T-cell (primary cell): Measurements from ENCODE around the gene PSD4. TPM values are rescaled to one million over a fixed set of nuclear protein-coding genes. Genes with fewer than 3 reads are reported as not detected.

ENCODE experiments used
- ATAC-seq, 4 experiments: fragments of 200-7000 bp in 3 of 4; fragments of 150-1000 bp in 1 of 4; cut with Tn5 transposase; replicated peaks in 1 of 4; 1 replicate in 3 of 4; 2 replicates in 1 of 4; pipeline ENCODE4 v1.10.0; 2021; ENCODE audit warnings: moderate library complexity in 3 of 4, mild to moderate bottlenecking in 2 of 4, moderate number of reproducible peaks in 1 of 4
- CTCF ChIA-PET, 2 donors: fragments of 300-600 bp; sonication (Branson Sonifier 250); formaldehyde crosslinking; loops; one replicate each; lab custom pipeline; 2022; ENCODE audit warnings: antibody characterized with exemption in 2 of 2; lab: Charles Lee
- POLR2A ChIA-PET, 2 donors: fragments of 300-600 bp; sonication (Branson Sonifier 250); formaldehyde crosslinking; loops; one replicate each; lab custom pipeline; 2022; ENCODE audit warnings: antibody characterized with exemption in 2 of 2; lab: Charles Lee
- DNase-seq, 35 experiments: peaks; one replicate each; pipeline versions ENCODE4 v3.0.0 to v3.0.0-alpha.2; 2013 to 2023
- H3K27ac ChIP-seq: one replicate; pipeline ENCODE4 v1.5.1; 2013; ENCODE audit warnings: low read length
- H3K27me3 ChIP-seq, 2 experiments: replicated peaks in 1 of 2; 1 replicate in 1 of 2; 2 replicates in 1 of 2; pipeline versions ENCODE4 v1.6.1 to v1.7.0; 2013; ENCODE audit warnings: low read length in 1 of 2, mixed read lengths in 1 of 2; ENCODE audit not compliant: control insufficient read depth in 2 of 2, insufficient read depth in 2 of 2; ENCODE audit errors: extremely low read depth in 1 of 2
- H3K36me3 ChIP-seq, 2 donors: 1 replicate in 1 of 2; 2 replicates in 1 of 2; pipeline versions ENCODE4 v1.6.1 to v1.7.0; 2013; ENCODE audit warnings: low read length in 1 of 2; ENCODE audit not compliant: control insufficient read depth in 2 of 2, insufficient read depth in 1 of 2; ENCODE audit errors: extremely low read depth in 1 of 2
- H3K4me1 ChIP-seq, 2 experiments: 1 replicate in 1 of 2; 2 replicates in 1 of 2; pipeline versions ENCODE4 v1.6.1 to v1.7.0; 2013; ENCODE audit warnings: low read length in 2 of 2, mixed read lengths in 1 of 2; ENCODE audit not compliant: insufficient read depth in 2 of 2, control insufficient read depth in 1 of 2; ENCODE audit errors: extremely low read depth in 1 of 2
- H3K4me3 ChIP-seq, 2 donors: 1 replicate in 1 of 2; 2 replicates in 1 of 2; pipeline versions ENCODE4 v1.5.1 to v1.7.0; 2013; ENCODE audit warnings: mild to moderate bottlenecking in 2 of 2, low read length in 1 of 2, moderate library complexity in 1 of 2; ENCODE audit not compliant: control insufficient read depth in 1 of 2; ENCODE audit errors: extremely low read depth in 1 of 2
- H3K9me3 ChIP-seq: 2 replicates; pipeline ENCODE4 v1.7.0; 2013
- H3K27ac Mint-ChIP-seq, 2 donors: one replicate each; pipeline ENCODE4 v1.8.0; 2020 to 2021; ENCODE audit warnings: mild to moderate bottlenecking in 2 of 2, mixed read lengths in 2 of 2
- H3K27me3 Mint-ChIP-seq, 2 donors: one replicate each; pipeline ENCODE4 v1.8.0; 2021 to 2022; ENCODE audit warnings: mixed read lengths in 2 of 2
- H3K36me3 Mint-ChIP-seq: one replicate; pipeline ENCODE4 v1.8.0; 2021; ENCODE audit warnings: mixed read lengths
- H3K4me1 Mint-ChIP-seq, 3 donors: one replicate each; pipeline ENCODE4 v1.8.0; 2020 to 2022; ENCODE audit warnings: mixed read lengths in 3 of 3, mild to moderate bottlenecking in 1 of 3
- H3K4me3 Mint-ChIP-seq, 3 donors: one replicate each; pipeline ENCODE4 v1.8.0; 2020 to 2022; ENCODE audit warnings: mild to moderate bottlenecking in 3 of 3, mixed read lengths in 3 of 3, moderate library complexity in 3 of 3
- H3K9me3 Mint-ChIP-seq, 3 donors: one replicate each; pipeline ENCODE4 v1.8.0; 2020 to 2022; ENCODE audit warnings: mixed read lengths in 3 of 3
- WGBS: methylation state at CpG from one replicate; pipeline ENCODE4 v1.1.5; 2013; ENCODE audit warnings: missing lambda C conversion rate; ENCODE audit not compliant: insufficient coverage; 5-methylcytosine and 5-hydroxymethylcytosine counted together
- total RNA-seq, 35 experiments: library from RNA in 6 of 35; stranded (reverse) in 6 of 35; fragments of 120-200 nt in 1 of 35; gene quantifications; one replicate each; pipeline versions ENCODE4 v1.2.1 to v1.2.4 and lab custom pipeline; 2013 to 2026

PSD4 gene
- total RNA-seq, 5 donors from 2014 or later (not counting 1 experiment from before 2014, with no cell fraction given), result 145 to 217 (median 150) TPM

GRCh38 chr2:113248997-113249770 lies 75.4 kb downstream of the PSD4 start:
- H3K27ac ChIP-seq, result peak overlapping the region; percentile 42
- peaks cover 51 to 55% (median 52%) of the 10 kb centered on the region in 3 donors for H3K4me1 Mint-ChIP-seq

GRCh38 chr2:113251118-113251517 lies 77.3 kb downstream of the PSD4 start:
- Histone ChIP-seq H3K4me1 (peaks cover 50 to 53% of the 10 kb centered on the region in 2 experiments), H3K4me3 (no peak overlapping the region), H3K36me3 (no peaks in the 10 kb centered on the region), H3K27ac (peak overlapping the region; percentile 70), H3K9me3 (no peaks in the 10 kb centered on the region), H3K27me3 (no peaks in the 10 kb centered on the region)
- Mint-ChIP-seq H3K4me3 (peak overlapping the region in 2 of 3 donors; percentile 41 to 79), H3K27ac (peak overlapping the region; percentile 91 to 93), H3K9me3 (no peaks in the 10 kb centered on the region), H3K36me3 (no peaks in the 10 kb centered on the region), H3K4me1 (peaks cover 68 to 74% (median 70%) of the 10 kb centered on the region in 3 donors), H3K27me3 (no peaks in the 10 kb centered on the region)
- ATAC-seq (peak; percentile 76 to 89 (median 84)), DNase-seq (peak in 34 of 35 experiments; percentile 5 to 61 (median 38))
- 3% methylated on average over 7 of the region's 7 CpGs for WGBS
- CTCF ChIA-PET, result interaction anchor here (0.9 to 2.2 kb wide), 9 partner anchors 16 to 139 kb away, joined by 3 to 9 read pairs (median 3); no protein-coding TSS in a partner anchor
- POLR2A ChIA-PET, result interaction anchor here in 1 of 2 donors (0.6 kb wide), 2 partner anchors 15 to 47 kb away, joined by 3 read pairs; no protein-coding TSS in a partner anchor

More at GRCh38 chr2:113248997-113249770, 75.4 kb downstream of the PSD4 start:
- H3K27me3 ChIP-seq, result no peaks in the 10 kb centered on the region
- Mint-ChIP-seq H3K36me3 (no peaks in the 10 kb centered on the region), H3K27ac (peak overlapping the region; percentile 91 to 93), H3K27me3 (no peaks in the 10 kb centered on the region), H3K4me3 (peak overlapping the region in 1 of 3 donors; percentile 79), H3K9me3 (no peaks in the 10 kb centered on the region)
- H3K4me3 ChIP-seq, result no peak overlapping the region
- no peaks in the 10 kb centered on the region for H3K9me3 ChIP-seq
- POLR2A ChIA-PET, result no interaction called here
- CTCF ChIA-PET, result interaction anchor here (0.5 to 3.0 kb wide), 20 partner anchors 9 to 756 kb away, joined by 3 to 13 read pairs (median 4); no protein-coding TSS in a partner anchor
- peak; percentile 42 to 89 (median 68) for DNase-seq
- peak; percentile 44 to 68 (median 46) for ATAC-seq
- H3K36me3 ChIP-seq, result no peaks in the 10 kb centered on the region
- peaks cover 37 to 41% of the 10 kb centered on the region in 2 experiments for H3K4me1 ChIP-seq
- 43% methylated on average over 2 of the region's 10 CpGs for WGBS

- POLR2A ChIA-PET, result no interaction called here
- H3K4me3 ChIP-seq, result no peak overlapping the region
- no peaks in the 10 kb centered on the region for H3K27me3 Mint-ChIP-seq
- H3K27me3 ChIP-seq, result no peaks in the 10 kb centered on the region
- peak overlapping the region; percentile 70 for H3K27ac ChIP-seq
- H3K27ac Mint-ChIP-seq, result peak overlapping the region; percentile 91 to 93
- peak overlapping the region in 1 of 3 donors; percentile 79 for H3K4me3 Mint-ChIP-seq
- no peak for ATAC-seq
- no peak for DNase-seq
- H3K9me3 Mint-ChIP-seq, result no peaks in the 10 kb centered on the region
- H3K36me3 ChIP-seq, result no peaks in the 10 kb centered on the region
- WGBS, result 100% methylated on average over 2 of the region's 3 CpGs
- peaks cover 52 to 54% of the 10 kb centered on the region in 2 experiments for H3K4me1 ChIP-seq
- CTCF ChIA-PET, result interaction anchor here (0.6 to 2.2 kb wide), 8 partner anchors 17 to 977 kb away, joined by 3 to 9 read pairs (median 4); no protein-coding TSS in a partner anchor
- H3K4me1 Mint-ChIP-seq, result peaks cover 76 to 84% (median 78%) of the 10 kb centered on the region in 3 donors
- no peaks in the 10 kb centered on the region for H3K9me3 ChIP-seq
- H3K36me3 Mint-ChIP-seq, result no peaks in the 10 kb centered on the region
Measured at GRCh38 chr2:113252047-113252590, 78.3 kb downstream of the PSD4 start.

GRCh38 chr2:113253453-113253852 lies 79.7 kb downstream of the PSD4 start:
- H3K27me3 Mint-ChIP-seq, result no peaks in the 10 kb centered on the region
- H3K4me1 Mint-ChIP-seq, result peaks cover 89 to 92% (median 90%) of the 10 kb centered on the region in 3 donors
- ChIA-PET POLR2A (no interaction called here), CTCF (interaction anchor here in 1 of 2 donors (0.8 kb wide), 1 partner anchor 15 kb away, joined by 3 read pairs; no protein-coding TSS in a partner anchor)
- DNase-seq, result no peak
- Histone ChIP-seq H3K27me3 (no peaks in the 10 kb centered on the region), H3K27ac (peak overlapping the region; percentile 70), H3K4me3 (peak overlapping the region in 1 of 2 donors; percentile 2), H3K9me3 (no peaks in the 10 kb centered on the region), H3K36me3 (no peaks in the 10 kb centered on the region), H3K4me1 (peaks cover 55 to 56% of the 10 kb centered on the region in 2 experiments)
- ATAC-seq, result no peak
- no CpG with 5 or more reads among the region's 4 CpGs for WGBS
- peak overlapping the region in 1 of 3 donors; percentile 79 for H3K4me3 Mint-ChIP-seq
- no peaks in the 10 kb centered on the region for H3K36me3 Mint-ChIP-seq
- H3K27ac Mint-ChIP-seq, result peak overlapping the region; percentile 91 to 93
- no peaks in the 10 kb centered on the region for H3K9me3 Mint-ChIP-seq

- peaks cover 47 to 51% of the 10 kb centered on the region in 2 experiments for H3K4me1 ChIP-seq
- ChIA-PET POLR2A (no interaction called here), CTCF (interaction anchor here in 1 of 2 donors (0.6 to 0.8 kb wide), 3 partner anchors 34 to 130 kb away, joined by 3 to 5 read pairs (median 4); no protein-coding TSS in a partner anchor)
- Mint-ChIP-seq H3K27ac (peak overlapping the region; percentile 89 to 93), H3K4me1 (peaks cover 82 to 91% (median 83%) of the 10 kb centered on the region in 3 donors), H3K4me3 (peak overlapping the region in 1 of 3 donors; percentile 49), H3K27me3 (no peaks in the 10 kb centered on the region), H3K9me3 (no peaks in the 10 kb centered on the region), H3K36me3 (no peaks in the 10 kb centered on the region)
- no peaks in the 10 kb centered on the region for H3K9me3 ChIP-seq
- WGBS, result 60% methylated on average over 2 of the region's 4 CpGs
- no peaks in the 10 kb centered on the region for H3K36me3 ChIP-seq
- DNase-seq (no peak), ATAC-seq (peak in 1 of 4 experiments; percentile 55)
- no peak overlapping the region for H3K4me3 ChIP-seq
- no peaks in the 10 kb centered on the region for H3K27me3 ChIP-seq
- peak overlapping the region; percentile 0 for H3K27ac ChIP-seq
Measured at GRCh38 chr2:113255140-113256070, 81.6 kb downstream of the PSD4 start.
